Coronary artery (tissue), 2 donors: Measurements from ENCODE around the gene RWDD4.

Experiments used
- DNase-seq: peaks from one replicate; pipeline ENCODE4 v3.0.0-alpha.2; 2017; ENCODE audit warnings: low spot score
- H3K27ac ChIP-seq, 2 donors: fragments of 200-600 bp; sonication (generic); one replicate each; pipeline ENCODE4 v1.5.1; 2016 to 2019
- H3K4me3 ChIP-seq: fragments of 200-600 bp; sonication (generic); 2 replicates; pipeline ENCODE4 v1.5.1; 2016; ENCODE audit warnings: mild to moderate bottlenecking, moderate library complexity
- TF ChIP-seq, protein P1 (sequence below): fragments of 200-600 bp; sonication (generic); IDR thresholded peaks from one replicate; pipeline ENCODE4 v1.5.1; 2019; ENCODE audit warnings: antibody characterized with exemption

RWDD4 gene

DNA sequence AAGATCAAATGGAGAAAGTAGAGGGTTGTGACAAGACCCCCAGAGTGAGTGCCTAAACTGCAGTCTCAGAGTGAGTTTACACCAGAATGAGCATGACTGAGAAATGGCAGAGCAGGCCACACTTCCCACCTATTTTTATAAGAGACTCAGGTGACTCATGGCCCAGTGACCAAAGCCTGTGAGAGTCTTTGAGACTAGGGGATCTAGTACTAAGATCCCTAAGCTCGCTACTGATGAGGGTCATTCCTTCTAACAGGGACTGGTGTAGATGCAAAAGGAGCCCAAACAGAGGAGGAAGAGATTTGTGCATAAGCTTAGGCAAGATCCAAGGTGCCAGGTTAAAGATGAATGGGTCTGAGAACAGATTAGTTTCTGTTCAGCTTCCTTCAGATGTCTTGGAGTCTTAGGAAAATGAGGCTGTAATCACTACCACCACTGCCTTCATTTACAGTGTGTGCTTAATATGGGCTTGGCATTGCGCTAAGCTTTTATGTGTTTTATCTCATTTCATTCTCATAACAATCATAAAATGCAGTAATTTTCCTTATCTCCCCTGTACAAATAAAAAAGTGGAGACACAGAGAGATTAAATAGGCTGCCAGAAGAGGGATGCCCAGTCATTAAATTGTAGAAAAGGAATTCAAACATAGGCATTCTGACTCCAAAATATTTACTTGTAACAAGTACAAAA, 62.8 kb downstream of the RWDD4 start:
- Histone ChIP-seq H3K27ac (no peak overlapping the region), H3K4me3 (no peak overlapping the region)
- TF ChIP-seq, protein P1, sequence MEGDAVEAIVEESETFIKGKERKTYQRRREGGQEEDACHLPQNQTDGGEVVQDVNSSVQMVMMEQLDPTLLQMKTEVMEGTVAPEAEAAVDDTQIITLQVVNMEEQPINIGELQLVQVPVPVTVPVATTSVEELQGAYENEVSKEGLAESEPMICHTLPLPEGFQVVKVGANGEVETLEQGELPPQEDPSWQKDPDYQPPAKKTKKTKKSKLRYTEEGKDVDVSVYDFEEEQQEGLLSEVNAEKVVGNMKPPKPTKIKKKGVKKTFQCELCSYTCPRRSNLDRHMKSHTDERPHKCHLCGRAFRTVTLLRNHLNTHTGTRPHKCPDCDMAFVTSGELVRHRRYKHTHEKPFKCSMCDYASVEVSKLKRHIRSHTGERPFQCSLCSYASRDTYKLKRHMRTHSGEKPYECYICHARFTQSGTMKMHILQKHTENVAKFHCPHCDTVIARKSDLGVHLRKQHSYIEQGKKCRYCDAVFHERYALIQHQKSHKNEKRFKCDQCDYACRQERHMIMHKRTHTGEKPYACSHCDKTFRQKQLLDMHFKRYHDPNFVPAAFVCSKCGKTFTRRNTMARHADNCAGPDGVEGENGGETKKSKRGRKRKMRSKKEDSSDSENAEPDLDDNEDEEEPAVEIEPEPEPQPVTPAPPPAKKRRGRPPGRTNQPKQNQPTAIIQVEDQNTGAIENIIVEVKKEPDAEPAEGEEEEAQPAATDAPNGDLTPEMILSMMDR: no peak
- DNase-seq: no peak

DNA sequence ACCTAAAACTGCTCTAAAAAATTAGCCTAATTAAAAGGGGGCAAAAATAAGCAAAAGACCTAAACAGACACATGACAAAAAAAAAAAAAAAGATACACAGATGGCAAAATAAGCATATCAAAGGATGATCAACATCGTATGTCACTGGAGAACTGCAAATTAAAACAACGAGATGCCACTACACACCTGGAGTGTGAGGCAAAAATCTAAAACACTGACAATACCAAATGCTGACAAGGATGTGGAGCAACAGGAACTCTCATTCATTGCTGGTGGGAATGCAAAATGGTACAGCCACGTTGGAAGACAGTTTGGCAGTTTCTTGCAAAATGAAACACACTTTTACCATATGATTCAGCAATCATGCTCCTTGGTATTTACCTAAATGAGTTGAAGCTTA, 64.2 kb downstream of the RWDD4 start:
- TF ChIP-seq, protein P1: no peak
- no peak for DNase-seq
- Histone ChIP-seq H3K27ac (no peak overlapping the region), H3K4me3 (no peak overlapping the region)

DNA sequence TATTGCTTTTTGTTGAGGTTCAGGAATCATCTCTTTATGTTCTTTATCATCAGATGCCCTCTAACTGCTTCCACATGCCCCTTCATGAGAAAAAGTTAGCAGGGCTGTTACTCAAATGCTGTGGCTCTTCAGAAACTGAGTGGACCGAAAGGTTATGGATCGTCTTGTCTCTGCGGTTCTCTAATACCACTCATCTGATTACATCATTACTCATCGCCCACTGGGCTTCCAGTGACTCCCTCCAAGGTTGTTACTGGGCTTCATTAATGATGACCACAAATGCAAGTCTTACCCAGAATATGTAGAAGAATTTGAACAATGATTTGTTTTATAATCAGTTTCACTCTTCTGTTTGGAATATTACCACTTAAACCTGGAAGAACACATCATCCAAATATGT, 67.7 kb downstream of the RWDD4 start:
- no peak overlapping the region for H3K27ac ChIP-seq
- DNase-seq: no peak
- H3K4me3 ChIP-seq: no peak overlapping the region
- TF ChIP-seq, protein P1: no peak
